CD4-positive, alpha-beta T cell treated with Interleukin-10 for 1 hour (primary cell): ENCODE data around the gene ANXA3.

Source experiments
- DNase-seq: peaks from one replicate; pipeline ENCODE4 v3.0.0-alpha.2; 2020

The ANXA3 gene

DNA sequence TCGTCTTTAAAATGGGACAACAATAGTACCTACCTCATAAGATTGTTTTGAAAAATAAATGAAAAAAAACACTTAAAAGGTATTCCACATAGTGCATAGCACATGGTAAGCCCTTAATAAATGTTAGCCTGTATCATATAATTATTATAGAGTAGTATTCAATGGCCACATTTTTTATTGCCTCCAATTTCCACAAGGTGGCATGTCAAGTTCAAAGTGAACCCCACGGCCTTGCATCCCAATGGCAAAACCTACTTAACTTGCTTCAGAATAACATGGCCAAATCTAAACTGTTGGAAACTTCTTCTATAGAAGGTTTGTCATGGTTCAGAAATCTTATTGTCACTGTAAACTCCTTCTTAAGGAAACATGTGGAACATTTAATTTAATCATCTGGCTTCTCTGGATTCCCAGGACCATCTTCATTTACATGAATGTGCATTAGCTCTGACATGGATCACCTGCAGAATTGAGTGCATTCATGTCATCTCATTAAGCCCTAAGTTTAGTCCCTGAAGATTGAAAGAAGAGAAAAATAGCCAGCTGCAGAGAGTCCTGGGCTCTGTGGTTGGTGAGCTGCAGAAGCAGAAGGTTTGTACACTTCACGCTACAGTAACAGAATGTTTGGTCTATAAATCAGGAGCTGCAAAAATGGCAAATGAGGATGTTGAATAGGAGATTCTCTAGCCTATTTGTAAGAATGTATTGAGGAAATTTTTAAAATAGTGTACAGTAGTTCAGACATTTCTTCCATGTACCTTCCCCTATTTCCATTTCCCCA is 61.0 kb downstream of the ANXA3 start:
- DNase-seq = peak; percentile 26

DNA sequence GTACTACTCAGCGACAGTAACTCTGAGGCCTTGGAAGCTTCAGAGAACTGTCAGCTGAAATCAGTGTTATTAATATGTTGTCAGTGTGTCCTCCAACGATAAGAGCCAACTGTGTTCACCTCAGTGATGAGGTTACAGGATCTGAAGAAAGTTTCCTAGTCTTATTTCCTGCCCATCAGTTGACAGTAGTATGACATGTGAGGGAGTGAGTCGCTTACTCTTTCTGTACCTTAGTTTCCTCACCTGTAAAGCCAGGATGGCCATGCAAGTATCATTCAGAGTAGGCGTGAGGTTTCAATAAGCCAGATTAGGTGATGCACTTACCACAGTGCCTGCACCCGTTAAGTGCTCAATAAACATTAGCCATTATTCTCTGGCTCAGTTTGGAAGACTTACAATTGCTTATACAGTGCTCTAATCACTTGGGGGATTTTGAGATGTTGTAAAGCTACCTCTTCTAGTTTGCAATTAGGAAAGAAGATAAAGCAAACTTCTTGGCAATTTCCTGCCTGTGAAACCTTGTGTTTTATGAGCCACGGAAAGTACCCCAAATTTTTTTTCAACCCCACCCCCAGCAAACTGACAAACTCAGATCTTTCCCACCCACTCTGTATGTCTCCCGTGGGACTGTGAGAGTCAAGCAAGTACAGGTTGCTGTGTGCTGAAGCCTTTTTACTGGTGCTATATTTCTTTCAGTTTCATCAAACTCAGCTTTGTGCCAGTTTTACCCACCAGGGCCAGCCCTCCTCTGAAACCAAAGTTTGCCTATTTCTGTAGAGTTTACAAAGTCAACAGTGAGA is 62.2 kb downstream of the ANXA3 start:
- DNase-seq = no peak

DNA sequence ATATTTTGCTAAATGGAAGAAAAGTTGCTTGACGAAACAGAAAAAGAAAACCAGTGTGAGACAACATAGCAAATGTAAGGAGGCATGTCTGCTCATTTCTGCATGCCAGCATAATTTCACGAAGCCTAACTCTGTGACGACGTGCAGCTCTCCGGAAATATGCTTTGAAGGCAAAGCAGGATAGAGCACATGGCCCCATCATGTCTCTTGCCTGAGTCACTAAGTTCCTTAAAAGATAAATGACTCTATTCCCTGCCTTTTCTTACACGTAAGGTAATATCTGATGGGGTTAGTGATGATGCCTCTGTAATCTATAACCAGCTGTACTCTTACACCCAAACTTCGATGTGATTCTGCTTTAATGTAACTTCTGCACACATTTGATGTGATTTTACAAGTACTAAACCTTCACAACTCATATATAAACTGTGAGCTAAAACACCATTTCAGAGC is 64.5 kb downstream of the ANXA3 start:
- DNase-seq = no peak

DNA sequence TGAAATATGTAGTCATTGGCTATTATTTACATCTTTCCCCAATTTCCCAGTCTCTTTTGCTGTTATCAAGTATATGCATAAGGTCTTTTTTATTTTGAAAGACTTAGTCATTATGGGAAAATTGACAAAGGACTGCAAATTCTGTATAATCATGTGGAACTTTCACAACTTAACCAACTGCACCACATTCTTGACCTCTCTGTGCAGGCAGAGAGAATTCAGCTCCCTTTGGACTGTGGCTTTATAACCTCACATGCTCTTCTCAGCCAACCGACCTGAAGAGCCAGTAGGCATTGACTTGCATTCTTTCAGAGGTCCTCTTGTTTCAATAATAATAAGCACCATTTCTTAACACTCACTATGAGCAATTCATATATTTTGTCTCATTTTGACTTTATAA is 66.9 kb downstream of the ANXA3 start:
- DNase-seq = no peak

DNA sequence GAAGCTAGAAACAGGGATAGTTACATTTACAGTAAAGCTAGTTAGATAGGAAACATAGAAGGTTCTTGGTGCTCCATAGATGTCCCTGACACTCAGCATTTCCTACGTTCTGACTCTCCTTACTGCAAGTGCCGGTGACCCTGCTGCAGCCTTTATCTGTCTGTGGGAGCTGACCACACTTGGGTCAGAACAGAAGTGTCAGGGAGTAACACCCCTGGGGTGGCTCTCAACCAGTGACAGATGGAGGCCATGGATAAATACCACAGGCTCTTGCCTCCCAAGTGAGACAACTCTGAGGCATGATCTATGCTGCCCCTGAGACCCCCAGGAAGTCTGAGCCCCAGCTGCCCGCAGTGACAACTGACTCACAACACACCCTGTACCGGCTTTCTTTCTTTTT is 69.8 kb downstream of the ANXA3 start:
- DNase-seq = no peak

DNA sequence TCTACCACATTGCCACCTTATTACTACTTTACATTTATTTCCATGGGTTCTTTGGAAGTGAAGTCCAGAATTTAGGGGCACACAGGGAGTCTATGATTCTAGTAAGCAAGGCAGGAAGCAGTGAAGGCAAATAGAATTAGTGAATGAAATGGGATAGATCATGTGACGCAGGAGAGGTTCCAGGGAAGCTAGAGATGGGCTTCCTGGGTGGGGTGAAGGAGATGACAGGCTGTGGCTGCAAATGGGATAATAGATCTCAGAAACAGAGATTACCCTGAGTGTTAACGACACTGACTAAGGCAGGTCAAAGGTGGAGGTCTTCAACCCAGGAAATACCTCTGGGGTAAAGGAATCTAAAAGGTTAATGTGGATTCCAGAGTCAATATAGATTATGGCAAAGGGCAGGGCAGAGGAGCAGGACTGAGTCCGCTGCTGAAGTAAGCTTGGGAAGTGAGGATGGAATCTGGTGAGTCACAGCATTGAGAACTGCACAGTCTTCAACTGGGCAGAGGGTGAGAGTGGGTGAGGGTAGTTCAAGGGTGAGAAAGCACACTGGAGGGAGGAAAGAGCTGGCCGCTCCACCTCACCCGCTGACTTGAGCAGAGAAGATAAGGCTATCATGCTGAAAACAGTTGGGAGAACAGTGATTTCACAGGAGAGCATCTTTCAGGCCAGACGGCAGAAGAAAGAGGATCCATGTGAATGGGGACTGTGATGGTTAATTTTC is 70.8 kb downstream of the ANXA3 start:
- no peak for DNase-seq

DNA sequence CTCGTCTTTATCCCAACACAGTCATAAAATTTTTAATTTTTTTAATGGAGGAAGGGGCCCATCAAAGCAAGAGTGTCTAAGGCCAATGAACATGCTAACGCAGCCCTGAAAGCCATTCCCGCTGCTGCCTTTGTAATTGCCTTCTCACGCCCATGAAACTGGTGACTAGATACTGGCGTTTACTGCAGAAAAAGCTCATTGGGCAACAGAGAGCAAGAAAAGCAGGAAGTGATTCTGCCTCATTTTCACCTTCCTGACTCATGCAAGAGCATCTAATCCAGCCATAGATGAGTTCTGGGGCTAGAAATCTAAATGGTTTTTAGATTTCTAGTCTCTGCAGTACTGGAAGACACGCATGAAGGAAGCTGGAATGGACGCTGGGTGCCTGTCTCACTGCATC is 72.5 kb downstream of the ANXA3 start:
- no peak for DNase-seq

DNA sequence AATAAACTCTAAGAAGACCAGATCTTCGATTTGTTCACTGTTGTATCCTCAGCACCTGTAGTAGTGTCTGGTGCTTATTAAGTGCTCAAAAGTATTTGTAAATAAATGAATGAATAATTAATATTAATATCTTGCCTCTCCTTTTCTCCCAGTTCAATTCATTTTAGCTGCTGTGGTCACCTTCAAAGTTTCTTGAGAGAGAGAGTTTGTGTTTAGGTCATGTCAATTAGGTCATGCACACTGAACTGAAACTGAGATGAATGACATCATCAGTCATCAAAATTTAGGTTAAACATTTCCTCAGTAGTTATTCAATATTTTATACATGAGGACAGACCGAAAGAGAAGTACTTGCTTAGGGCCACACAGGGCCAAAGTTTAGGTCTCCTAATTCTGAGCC is 73.5 kb downstream of the ANXA3 start:
- DNase-seq = no peak

DNA sequence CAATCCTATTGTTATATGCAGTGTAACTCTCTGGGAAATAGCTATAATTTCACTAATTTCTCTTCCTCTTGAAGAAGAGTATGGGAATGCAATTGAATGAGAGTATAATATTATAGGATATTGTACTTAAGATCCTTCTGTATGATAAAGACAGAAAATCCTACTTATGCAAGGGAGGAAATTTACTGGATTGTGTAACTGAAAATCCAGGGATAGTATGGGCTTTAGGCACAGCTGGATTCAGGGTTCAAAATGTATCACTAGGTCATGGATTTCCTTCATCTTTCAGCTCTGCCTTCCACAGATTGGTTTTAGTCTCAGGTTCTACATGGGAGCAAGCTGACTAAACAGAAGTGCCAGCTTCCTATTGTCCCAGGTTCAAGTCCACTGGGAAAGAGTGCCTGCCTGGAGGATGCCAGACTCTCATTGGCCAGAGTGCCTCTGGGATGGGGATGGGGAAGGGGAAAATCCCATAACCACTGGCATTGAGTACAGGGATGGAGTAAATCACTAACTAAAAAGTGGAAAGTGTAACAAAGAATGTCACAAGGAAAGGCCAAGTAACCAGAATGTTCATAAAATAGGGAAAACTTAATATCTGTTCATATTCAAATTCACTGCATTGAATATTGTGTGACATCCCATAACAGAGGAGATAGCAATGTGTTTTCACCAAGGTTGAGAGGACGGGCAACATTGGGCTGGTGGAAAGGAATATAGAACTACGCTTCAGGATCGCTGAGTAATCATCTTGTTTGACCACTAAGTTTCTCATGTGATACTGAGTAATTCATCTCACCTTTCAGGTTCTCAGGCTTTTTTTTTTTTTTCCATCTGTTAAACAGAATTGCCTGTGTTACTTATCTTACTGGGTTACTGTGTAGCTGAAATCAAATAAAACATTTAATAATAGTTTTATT is 75.7 kb downstream of the ANXA3 start:
- DNase-seq = no peak

DNA sequence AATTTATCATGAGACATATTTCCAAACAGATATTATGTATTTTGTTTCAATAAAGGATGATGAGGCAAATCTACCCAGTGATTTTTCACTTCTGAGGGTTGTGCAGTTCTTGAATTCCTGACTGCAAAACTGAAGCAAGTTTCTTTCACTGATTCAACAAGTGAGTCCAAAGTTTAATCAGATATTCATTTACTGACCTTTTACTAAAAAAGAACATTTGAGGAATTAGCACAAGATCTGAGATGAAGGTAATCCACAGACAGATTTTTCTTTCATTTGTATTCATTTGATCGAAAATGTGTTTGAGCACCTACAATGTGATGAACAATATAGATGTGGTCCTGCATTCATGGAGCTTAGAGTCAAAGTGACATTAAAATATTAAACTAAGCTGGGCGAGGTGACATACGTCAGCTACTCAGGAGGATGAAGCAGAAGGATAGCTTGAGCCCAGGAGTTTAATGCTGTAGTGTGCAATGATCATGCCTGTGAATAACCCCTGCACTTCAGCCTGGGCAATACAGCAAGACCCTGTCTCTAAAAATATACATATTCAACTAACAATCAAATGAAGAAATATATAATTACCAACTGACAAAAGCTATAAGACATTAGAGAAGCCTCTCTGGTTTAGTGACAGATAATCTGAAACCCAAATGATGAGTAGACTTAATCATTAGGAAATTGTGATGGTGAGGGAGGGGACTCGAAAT is 76.6 kb downstream of the ANXA3 start:
- DNase-seq = no peak

DNA sequence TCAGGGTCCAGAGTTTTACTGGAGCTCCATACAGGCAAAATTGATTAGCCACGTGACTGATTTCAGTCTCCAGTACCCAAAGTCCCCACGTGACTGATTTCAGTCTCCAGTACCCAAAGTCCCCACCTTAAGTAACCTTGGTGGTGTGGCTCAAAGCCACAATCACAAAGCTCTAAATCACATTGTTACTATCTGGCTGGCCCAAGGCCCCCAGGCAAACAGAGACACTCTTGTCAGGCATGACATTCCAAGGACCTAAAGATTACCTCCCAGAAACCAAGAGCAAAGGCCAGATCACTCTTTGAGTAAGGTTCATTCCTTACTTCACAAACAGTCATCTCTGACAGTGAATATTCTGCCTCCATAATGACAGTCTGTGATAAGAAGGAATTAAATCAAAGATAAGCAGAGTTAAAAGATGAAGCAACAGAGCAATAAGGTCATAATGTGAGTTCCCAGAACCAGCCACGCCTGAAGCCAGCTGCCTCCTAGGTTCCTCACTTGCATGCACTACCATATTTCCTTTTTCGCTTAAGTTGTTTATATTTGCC is 78.5 kb downstream of the ANXA3 start:
- DNase-seq = no peak

DNA sequence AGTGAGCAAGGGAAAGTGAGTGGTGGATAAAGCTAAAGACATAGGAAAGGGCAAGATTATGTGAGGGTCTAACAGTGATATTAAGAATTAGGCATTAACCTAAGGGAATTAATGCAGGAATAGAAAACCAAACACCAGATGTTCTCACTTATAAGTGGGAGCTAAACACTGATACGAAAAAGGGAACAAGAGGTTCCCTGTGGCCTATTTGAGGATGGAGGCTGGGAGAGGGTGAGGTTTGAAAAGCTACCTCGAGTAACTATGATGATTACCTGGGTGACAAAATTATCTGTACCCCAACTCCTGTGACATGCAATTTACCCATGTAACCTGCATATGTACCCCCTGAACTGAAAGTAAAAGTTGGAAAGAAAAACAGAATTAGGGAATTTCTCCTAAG is 79.0 kb downstream of the ANXA3 start:
- DNase-seq = no peak

DNA sequence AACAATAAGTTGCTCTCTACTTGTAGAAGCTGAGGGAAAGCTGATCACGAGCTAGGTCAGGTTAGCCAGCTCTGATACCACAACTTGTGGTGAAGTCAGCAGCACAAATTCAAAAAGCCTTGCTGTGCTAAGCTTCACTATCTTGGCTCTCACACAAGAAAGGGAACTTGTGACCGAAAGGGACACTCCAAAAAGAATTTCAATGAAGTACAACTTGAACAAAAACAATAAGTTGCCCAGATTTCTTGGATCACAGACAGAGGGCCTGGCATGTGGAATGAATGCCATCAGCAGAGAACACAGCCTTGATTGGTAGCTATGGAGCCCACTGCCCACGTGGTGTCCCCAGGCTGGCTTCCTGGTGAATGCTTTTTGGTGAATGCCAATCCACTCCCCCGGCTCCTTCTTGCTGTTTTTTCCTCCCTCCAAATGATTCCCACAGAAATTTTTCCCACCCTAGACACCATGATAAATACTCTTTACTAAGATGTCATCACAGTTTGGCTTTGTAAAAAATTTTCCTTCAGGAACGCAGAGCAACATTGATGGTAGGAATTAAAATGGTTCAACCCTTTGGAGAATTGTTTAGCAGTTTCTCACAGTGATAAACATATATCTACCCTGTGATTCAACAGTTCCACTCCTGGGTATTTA is 82.6 kb downstream of the ANXA3 start:
- no peak for DNase-seq

DNA sequence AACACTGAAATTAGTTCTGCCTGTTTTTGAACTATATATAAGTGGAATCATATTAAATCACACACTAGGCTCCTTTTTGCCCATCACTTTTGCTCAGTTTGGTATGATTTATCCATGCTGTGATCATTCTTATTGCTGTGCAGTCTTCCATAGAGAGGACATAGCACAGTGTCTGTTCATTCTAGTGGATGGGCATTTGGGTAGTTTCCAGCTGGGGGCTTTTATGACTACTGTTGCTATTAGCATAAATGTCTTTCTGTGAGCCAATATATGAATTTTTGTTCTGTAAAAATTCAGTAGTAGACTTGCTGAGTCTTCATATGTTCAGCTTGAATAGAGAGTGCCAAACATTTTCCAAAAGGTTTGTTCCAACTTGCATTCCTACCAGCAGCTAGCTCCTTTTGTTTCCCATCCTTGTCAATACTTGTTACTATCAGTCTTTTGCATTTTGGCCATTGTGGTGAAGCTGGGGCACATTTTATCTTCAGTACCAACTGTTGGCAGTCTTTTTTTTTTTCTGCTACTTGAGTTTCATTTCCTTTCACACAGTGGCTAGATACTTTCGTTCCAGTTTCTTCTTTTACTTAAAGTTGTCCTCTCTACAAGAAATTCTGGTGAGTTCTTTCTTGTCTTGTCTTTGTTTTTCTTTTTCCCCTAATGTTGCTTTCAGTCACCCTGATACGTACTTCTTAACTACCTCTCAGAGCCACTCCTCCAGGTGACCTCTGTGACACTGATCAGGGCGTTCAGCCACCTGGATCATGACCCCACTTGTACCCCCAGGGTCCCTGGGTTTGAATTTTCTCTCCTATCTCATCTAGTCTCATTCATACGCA is 87.0 kb downstream of the ANXA3 start:
- no peak for DNase-seq

DNA sequence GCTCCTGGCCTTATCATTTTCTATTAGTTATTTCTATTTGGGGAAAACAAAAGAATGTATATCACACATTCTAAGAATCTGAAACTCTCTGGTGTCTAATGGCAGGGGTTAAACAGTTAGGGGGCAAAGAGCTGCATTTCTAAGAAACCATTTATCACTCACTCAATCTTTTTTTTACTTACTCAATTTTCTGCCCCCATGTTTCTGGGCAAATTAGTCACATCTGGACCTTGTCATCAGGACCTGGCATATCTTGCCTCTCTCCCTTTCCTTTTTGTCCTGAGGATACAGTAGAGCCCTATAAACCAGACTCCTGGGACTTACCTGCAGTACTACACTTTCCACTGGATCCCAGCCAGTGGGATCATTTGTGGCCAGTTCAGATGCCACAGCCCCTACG is 89.1 kb downstream of the ANXA3 start:
- no peak for DNase-seq

DNA sequence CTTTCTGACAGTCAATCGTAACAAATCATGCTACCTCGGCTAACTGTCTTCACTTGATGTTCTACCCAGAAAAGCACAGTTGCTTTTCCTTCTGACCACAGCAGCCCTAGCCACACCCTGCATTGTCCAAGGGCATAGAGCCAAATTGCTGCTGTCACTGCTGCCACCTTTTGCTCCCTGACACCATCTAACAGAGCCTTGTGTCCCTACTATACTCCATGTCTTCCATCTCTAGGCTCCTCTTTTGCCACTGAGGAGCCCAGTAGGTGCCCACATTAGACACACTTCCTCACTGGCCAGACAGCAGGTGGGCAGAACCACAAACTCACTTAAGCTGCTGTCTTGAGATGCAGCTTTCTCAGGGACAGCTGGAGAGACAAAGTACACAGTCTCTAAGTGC is 91.4 kb downstream of the ANXA3 start:
- no peak for DNase-seq

DNA sequence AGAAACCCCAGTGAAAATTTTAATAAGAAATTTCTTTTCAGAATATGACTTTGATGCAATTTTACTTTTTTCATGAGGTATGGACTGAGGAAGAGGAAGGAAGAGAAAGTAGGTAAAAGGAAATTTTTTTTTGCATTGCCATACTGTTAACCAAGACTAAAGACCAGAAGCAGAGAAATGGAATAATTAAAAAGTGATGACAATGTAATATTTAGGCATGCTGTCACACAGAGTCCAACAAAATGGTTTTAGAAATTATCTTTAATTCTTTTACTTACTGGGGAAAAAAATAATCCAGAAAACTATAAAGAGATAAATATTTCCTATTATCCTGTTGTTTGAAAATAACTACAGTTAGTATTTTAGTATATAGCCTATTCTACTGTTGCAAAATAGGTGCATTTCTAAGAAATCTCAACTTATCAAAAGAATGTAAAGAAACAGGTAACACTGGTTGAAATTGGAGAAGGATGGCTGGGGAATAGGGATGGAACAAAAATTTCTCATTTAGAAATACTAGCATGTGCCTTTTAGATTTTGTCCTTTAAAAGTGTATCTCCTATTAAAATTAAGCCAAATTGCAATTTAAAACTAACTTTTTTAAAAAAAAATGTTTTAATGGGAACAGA is 92.6 kb downstream of the ANXA3 start:
- DNase-seq = no peak

DNA sequence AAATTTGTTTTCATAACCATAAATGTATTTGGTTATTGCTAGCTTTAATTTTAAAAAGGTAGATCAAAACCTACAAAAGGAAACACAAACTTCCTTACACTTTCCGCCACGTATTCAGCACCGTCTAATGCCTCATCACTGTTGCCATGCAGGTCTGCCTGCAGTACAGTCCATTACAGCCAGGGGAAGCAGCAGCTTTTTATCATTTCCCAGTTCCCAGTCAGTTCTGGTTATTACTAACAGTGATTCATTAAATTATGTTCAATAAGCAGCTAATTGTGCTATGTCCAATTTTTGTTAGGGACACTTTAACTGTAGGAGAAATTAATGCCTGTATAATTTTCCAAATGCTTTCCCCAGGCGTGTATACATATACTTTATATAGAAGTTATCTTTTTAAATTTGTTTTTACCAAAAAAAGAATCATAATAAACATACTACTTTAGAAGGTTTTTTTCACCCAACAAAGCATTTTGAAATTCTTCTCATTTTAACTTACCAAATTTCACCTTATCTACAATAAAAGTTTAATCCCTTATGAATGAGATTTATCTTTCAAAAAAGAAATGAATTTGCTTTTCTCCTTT is 93.3 kb downstream of the ANXA3 start:
- DNase-seq = peak; percentile 54
